ENCODE data around the gene OR10P1.
"Not testable (repeated sequence)": the region's sequence is repeated elsewhere in the genome, so short reads cannot be mapped to it uniquely, and the experiment has no call there.

The OR10P1 gene

DNA sequence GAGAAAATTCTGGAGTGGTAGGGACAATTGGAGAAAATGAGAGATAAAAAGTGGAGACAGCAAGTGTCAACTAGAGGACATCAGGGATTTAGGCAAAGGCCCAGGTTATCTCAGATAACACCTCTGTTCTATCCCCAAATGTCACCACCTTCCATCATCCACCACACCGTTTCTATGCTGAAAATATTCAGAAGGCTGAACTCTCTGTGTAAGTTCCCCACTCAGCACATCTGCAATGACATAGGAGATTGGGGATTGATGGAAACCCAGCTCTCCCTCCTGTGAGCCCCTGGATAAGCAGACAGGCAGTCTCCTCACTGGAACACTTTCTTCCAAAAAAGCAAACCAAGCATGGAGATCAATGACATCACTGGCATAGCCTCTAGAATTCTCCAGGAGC, 5.6 kb upstream of the OR10P1 start:
- H3K9me3 ChIP-seq (ENCODE audit: control insufficient read depth in 2 of 2, low read length in 2 of 2), result no peaks in the 10 kb centered on the region
- no peak overlapping the region for H3K27ac ChIP-seq (ENCODE audit: low read length)
- no peaks in the 10 kb centered on the region for H3K27me3 ChIP-seq (ENCODE audit: control insufficient read depth in 1 of 2, insufficient read depth in 2 of 2, low read length in 2 of 2)
- H3K4me1 ChIP-seq (ENCODE audit: control insufficient read depth, insufficient read depth, low read length), result no peaks in the 10 kb centered on the region
- H3K9ac ChIP-seq (ENCODE audit: low read length in 2 of 2), result no peak overlapping the region
- H3K36me3 ChIP-seq (ENCODE audit: control insufficient read depth in 2 of 2, insufficient read depth in 2 of 2, low read length in 2 of 2), result no peaks in the 10 kb centered on the region
- H3K4me3 ChIP-seq (ENCODE audit: low read length in 2 of 2), result no peak overlapping the region

- Histone ChIP-seq H3K9ac (ENCODE audit: low read length in 2 of 2) (no peak overlapping the region), H3K27me3 (ENCODE audit: control insufficient read depth in 1 of 2, insufficient read depth in 2 of 2, low read length in 2 of 2) (no peaks in the 10 kb centered on the region), H3K36me3 (ENCODE audit: control insufficient read depth in 2 of 2, insufficient read depth in 2 of 2, low read length in 2 of 2) (no peaks in the 10 kb centered on the region), H3K9me3 (ENCODE audit: control insufficient read depth in 2 of 2, low read length in 2 of 2) (no peaks in the 10 kb centered on the region), H3K4me1 (ENCODE audit: control insufficient read depth, insufficient read depth, low read length) (no peaks in the 10 kb centered on the region), H3K27ac (ENCODE audit: low read length) (no peak overlapping the region), H3K4me3 (ENCODE audit: low read length in 2 of 2) (no peak overlapping the region)
Measured at GRCh38 chr12:55631733-55632132, 5.0 kb upstream of the OR10P1 start.

DNA sequence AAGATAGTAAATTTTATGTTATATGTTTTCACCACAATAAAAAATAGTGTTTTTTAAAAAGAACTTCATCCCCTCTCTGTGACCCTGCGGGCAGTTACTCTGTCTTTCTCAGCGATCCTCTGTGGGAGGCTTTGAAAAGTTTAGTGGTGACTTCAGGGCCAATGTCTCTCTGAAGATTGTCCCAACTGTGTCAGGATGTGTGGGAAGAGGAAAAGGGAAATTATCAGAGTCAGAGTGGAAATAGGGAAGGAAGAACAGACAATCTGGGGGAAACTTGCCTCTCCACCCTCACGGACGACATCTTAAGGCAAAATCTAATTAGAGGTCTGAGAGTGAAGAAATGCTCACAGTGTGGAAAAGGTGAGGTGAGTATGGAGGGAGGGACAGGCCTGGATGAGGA, 3.5 kb upstream of the OR10P1 start:
- H3K27me3 ChIP-seq (ENCODE audit: control insufficient read depth in 1 of 2, insufficient read depth in 2 of 2, low read length in 2 of 2), result peaks cover 0 to 2% of the 10 kb centered on the region in 2 donors
- no peak overlapping the region for H3K9ac ChIP-seq (ENCODE audit: low read length in 2 of 2)
- H3K36me3 ChIP-seq (ENCODE audit: control insufficient read depth in 2 of 2, insufficient read depth in 2 of 2, low read length in 2 of 2), result no peaks in the 10 kb centered on the region
- H3K4me1 ChIP-seq (ENCODE audit: control insufficient read depth, insufficient read depth, low read length), result no peaks in the 10 kb centered on the region
- H3K27ac ChIP-seq (ENCODE audit: low read length), result no peak overlapping the region
- no peaks in the 10 kb centered on the region for H3K9me3 ChIP-seq (ENCODE audit: control insufficient read depth in 2 of 2, low read length in 2 of 2)
- H3K4me3 ChIP-seq (ENCODE audit: low read length in 2 of 2), result no peak overlapping the region

DNA sequence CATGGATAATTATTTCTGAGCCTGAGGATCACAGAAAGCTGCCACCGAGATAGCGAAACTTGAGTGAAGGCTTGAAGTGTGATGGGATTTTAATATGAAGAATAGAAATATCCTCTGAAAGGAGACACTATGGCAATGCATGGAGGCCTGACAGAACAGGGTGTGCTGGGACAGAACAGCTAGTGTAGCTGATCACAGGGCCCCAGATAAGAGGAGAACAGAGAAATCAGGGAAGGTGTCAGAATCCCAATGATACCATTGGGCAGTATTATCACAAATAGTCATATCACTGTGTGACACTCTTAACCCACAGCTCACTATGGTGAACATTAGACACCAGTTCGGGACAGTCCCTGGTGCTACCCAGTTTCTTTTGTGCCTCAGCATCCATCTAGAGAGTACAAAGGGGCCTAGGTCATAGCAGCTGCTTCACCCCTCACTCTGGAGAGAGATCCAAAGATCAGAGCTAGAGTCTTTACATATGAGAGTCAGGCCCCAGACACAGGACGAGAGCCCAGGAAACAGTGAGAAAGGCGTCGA, 506 bp upstream of the OR10P1 start:
- H3K4me1 ChIP-seq (ENCODE audit: control insufficient read depth, insufficient read depth, low read length), result no peaks in the 10 kb centered on the region
- peaks cover 0 to 5% of the 10 kb centered on the region in 2 donors for H3K27me3 ChIP-seq (ENCODE audit: control insufficient read depth in 1 of 2, insufficient read depth in 2 of 2, low read length in 2 of 2)
- no peak overlapping the region for H3K27ac ChIP-seq (ENCODE audit: low read length)
- H3K4me3 ChIP-seq (ENCODE audit: low read length in 2 of 2), result no peak overlapping the region
- no peaks in the 10 kb centered on the region for H3K9me3 ChIP-seq (ENCODE audit: control insufficient read depth in 2 of 2, low read length in 2 of 2)
- H3K9ac ChIP-seq (ENCODE audit: low read length in 2 of 2), result no peak overlapping the region
- H3K36me3 ChIP-seq (ENCODE audit: control insufficient read depth in 2 of 2, insufficient read depth in 2 of 2, low read length in 2 of 2), result no peaks in the 10 kb centered on the region

- Histone ChIP-seq H3K27ac (ENCODE audit: low read length) (no peak overlapping the region), H3K4me3 (ENCODE audit: low read length in 2 of 2) (no peak overlapping the region), H3K9me3 (ENCODE audit: control insufficient read depth in 2 of 2, low read length in 2 of 2) (no peaks in the 10 kb centered on the region)
Measured at GRCh38 chr12:55637467-55637866, 775 bp downstream of the OR10P1 start.

GRCh38 chr12:55641595-55641994, 4.9 kb downstream of the OR10P1 start:
- Histone ChIP-seq H3K27ac (ENCODE audit: low read length) (no peak overlapping the region), H3K9me3 (ENCODE audit: control insufficient read depth in 2 of 2, low read length in 2 of 2) (no peaks in the 10 kb centered on the region), H3K27me3 (ENCODE audit: control insufficient read depth in 1 of 2, insufficient read depth in 2 of 2, low read length in 2 of 2) (peaks cover 0 to 5% of the 10 kb centered on the region in 2 donors), H3K4me3 (ENCODE audit: low read length in 2 of 2) (no peak overlapping the region), H3K36me3 (ENCODE audit: control insufficient read depth in 2 of 2, insufficient read depth in 2 of 2, low read length in 2 of 2) (no peaks in the 10 kb centered on the region), H3K9ac (ENCODE audit: low read length in 2 of 2) (no peak overlapping the region), H3K4me1 (ENCODE audit: control insufficient read depth, insufficient read depth, low read length) (peaks cover 3% of the 10 kb centered on the region)

More at GRCh38 chr12:55637467-55637866, 775 bp downstream of the OR10P1 start:
- H3K36me3 ChIP-seq (ENCODE audit: control insufficient read depth in 2 of 2, insufficient read depth in 2 of 2, low read length in 2 of 2), result no peaks in the 10 kb centered on the region
- peaks cover 0 to 5% of the 10 kb centered on the region in 2 donors for H3K27me3 ChIP-seq (ENCODE audit: control insufficient read depth in 1 of 2, insufficient read depth in 2 of 2, low read length in 2 of 2)
- no peaks in the 10 kb centered on the region for H3K4me1 ChIP-seq (ENCODE audit: control insufficient read depth, insufficient read depth, low read length)
- no peak overlapping the region for H3K9ac ChIP-seq (ENCODE audit: low read length in 2 of 2)

GRCh38 chr12:55642267-55642666, 5.6 kb downstream of the OR10P1 start:
- H3K36me3 ChIP-seq (ENCODE audit: control insufficient read depth in 2 of 2, insufficient read depth in 2 of 2, low read length in 2 of 2), result no peaks in the 10 kb centered on the region
- H3K9me3 ChIP-seq (ENCODE audit: control insufficient read depth in 2 of 2, low read length in 2 of 2), result no peaks in the 10 kb centered on the region
- H3K4me1 ChIP-seq (ENCODE audit: control insufficient read depth, insufficient read depth, low read length), result peaks cover 3% of the 10 kb centered on the region
- peaks cover 0 to 4% of the 10 kb centered on the region in 2 donors for H3K27me3 ChIP-seq (ENCODE audit: control insufficient read depth in 1 of 2, insufficient read depth in 2 of 2, low read length in 2 of 2)
- H3K9ac ChIP-seq (ENCODE audit: low read length in 2 of 2), result no peak overlapping the region
- H3K27ac ChIP-seq (ENCODE audit: low read length), result no peak overlapping the region
- H3K4me3 ChIP-seq (ENCODE audit: low read length in 2 of 2), result no peak overlapping the region

GRCh38 chr12:55642669-55643068, 6.0 kb downstream of the OR10P1 start:
- Histone ChIP-seq H3K27me3 (ENCODE audit: control insufficient read depth in 1 of 2, insufficient read depth in 2 of 2, low read length in 2 of 2) (peaks cover 0 to 4% of the 10 kb centered on the region in 2 donors), H3K27ac (ENCODE audit: low read length) (no peak overlapping the region), H3K4me3 (ENCODE audit: low read length in 2 of 2) (no peak overlapping the region), H3K9ac (ENCODE audit: low read length in 2 of 2) (no peak overlapping the region), H3K4me1 (ENCODE audit: control insufficient read depth, insufficient read depth, low read length) (peaks cover 3% of the 10 kb centered on the region), H3K9me3 (ENCODE audit: control insufficient read depth in 2 of 2, low read length in 2 of 2) (no peaks in the 10 kb centered on the region), H3K36me3 (ENCODE audit: control insufficient read depth in 2 of 2, insufficient read depth in 2 of 2, low read length in 2 of 2) (no peaks in the 10 kb centered on the region)

GRCh38 chr12:55644591-55644990, 7.9 kb downstream of the OR10P1 start:
- Histone ChIP-seq H3K4me1 (ENCODE audit: control insufficient read depth, insufficient read depth, low read length) (peaks cover 3% of the 10 kb centered on the region), H3K27ac (ENCODE audit: low read length) (no peak overlapping the region), H3K36me3 (ENCODE audit: control insufficient read depth in 2 of 2, insufficient read depth in 2 of 2, low read length in 2 of 2) (no peaks in the 10 kb centered on the region), H3K9me3 (ENCODE audit: control insufficient read depth in 2 of 2, low read length in 2 of 2) (no peaks in the 10 kb centered on the region), H3K4me3 (ENCODE audit: low read length in 2 of 2) (no peak overlapping the region), H3K9ac (ENCODE audit: low read length in 2 of 2) (no peak overlapping the region), H3K27me3 (ENCODE audit: control insufficient read depth in 1 of 2, insufficient read depth in 2 of 2, low read length in 2 of 2) (no peaks in the 10 kb centered on the region)

DNA sequence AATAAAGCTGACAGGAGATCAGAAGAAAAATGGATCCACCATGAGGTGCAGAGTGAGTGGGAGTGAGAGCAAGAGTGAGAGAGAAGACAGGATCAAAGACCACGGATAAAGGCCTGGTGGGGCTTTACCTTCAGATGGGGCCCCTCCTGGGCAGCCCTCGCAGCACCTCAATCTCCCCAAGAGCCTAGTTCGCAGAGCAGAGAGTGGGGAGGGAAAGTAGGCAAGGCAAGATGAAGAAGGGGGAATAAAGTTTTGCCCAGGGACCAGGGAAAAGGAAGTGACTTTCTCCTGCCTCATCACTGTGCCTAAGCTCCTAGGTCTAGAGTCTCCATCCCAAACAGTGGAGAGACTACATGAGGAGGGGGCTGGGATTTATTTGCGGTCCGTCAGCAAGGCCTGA, 10.3 kb downstream of the OR10P1 start:
- Histone ChIP-seq H3K4me1 (ENCODE audit: control insufficient read depth, insufficient read depth, low read length) (peaks cover 3% of the 10 kb centered on the region), H3K36me3 (ENCODE audit: control insufficient read depth in 2 of 2, insufficient read depth in 2 of 2, low read length in 2 of 2) (no peaks in the 10 kb centered on the region), H3K4me3 (ENCODE audit: low read length in 2 of 2) (no peak overlapping the region), H3K9ac (ENCODE audit: low read length in 2 of 2) (no peak overlapping the region), H3K9me3 (ENCODE audit: control insufficient read depth in 2 of 2, low read length in 2 of 2) (no peaks in the 10 kb centered on the region), H3K27me3 (ENCODE audit: control insufficient read depth in 1 of 2, insufficient read depth in 2 of 2, low read length in 2 of 2) (no peaks in the 10 kb centered on the region), H3K27ac (ENCODE audit: low read length) (peak overlapping the region; percentile 53)

- H3K9me3 ChIP-seq (ENCODE audit: control insufficient read depth in 2 of 2, low read length in 2 of 2); H3K4me1 ChIP-seq (ENCODE audit: control insufficient read depth, insufficient read depth, low read length); H3K4me3 ChIP-seq (ENCODE audit: low read length in 2 of 2); H3K36me3 ChIP-seq (ENCODE audit: control insufficient read depth in 2 of 2, insufficient read depth in 2 of 2, low read length in 2 of 2); H3K9ac ChIP-seq (ENCODE audit: low read length in 2 of 2); H3K27me3 ChIP-seq (ENCODE audit: control insufficient read depth in 1 of 2, insufficient read depth in 2 of 2, low read length in 2 of 2); H3K27ac ChIP-seq (ENCODE audit: low read length): not testable (repeated sequence)
Measured at GRCh38 chr12:55650620-55651298, 14.1 kb downstream of the OR10P1 start.

Data from stomach smooth muscle (tissue), 2 donors.